Karpas-422 (cell line): ENCODE data around the gene RNPS1. TPM values are rescaled to one million over a fixed set of nuclear protein-coding genes. Genes with fewer than 3 reads are reported as not detected.

Experiments
- DNase-seq: peaks from one replicate; pipeline ENCODE4 v3.0.0-alpha.2; 2015
- H2AFZ ChIP-seq: fragments of 200-600 bp; sonication (generic); 2 replicates; pipeline ENCODE4 v1.6.1; 2014; ENCODE audit warnings: antibody characterized with exemption, low read length, mixed read lengths
- H3K27ac ChIP-seq: fragments of 200-600 bp; sonication (generic); 2 replicates; pipeline ENCODE4 v1.5.1; 2014; ENCODE audit warnings: mild to moderate bottlenecking, low read length, moderate library complexity
- H3K27me3 ChIP-seq: fragments of 200-600 bp; sonication (generic); 2 replicates; pipeline ENCODE4 v1.6.1; 2014; ENCODE audit warnings: low read length, mixed read lengths
- H3K36me3 ChIP-seq: fragments of 200-600 bp; sonication (generic); 2 replicates; pipeline ENCODE4 v1.6.1; 2014; ENCODE audit warnings: low read length, mixed read lengths; ENCODE audit not compliant: insufficient read depth
- H3K4me1 ChIP-seq: fragments of 200-600 bp; sonication (generic); 2 replicates; pipeline ENCODE4 v1.6.1; 2014; ENCODE audit warnings: mild to moderate bottlenecking, low read length, mixed read lengths
- H3K4me2 ChIP-seq: fragments of 200-600 bp; sonication (generic); 2 replicates; pipeline ENCODE4 v1.6.1; 2014; ENCODE audit warnings: low read length, low read depth, mild to moderate bottlenecking; ENCODE audit not compliant: poor library complexity, severe bottlenecking
- H3K4me3 ChIP-seq: fragments of 200-600 bp; sonication (generic); 2 replicates; pipeline ENCODE4 v1.5.1; 2014; ENCODE audit warnings: mild to moderate bottlenecking, antibody characterized with exemption, low read length, mixed read lengths
- H3K79me2 ChIP-seq: fragments of 200-600 bp; sonication (generic); 2 replicates; pipeline ENCODE4 v1.6.1; 2014; ENCODE audit warnings: mild to moderate bottlenecking, low read length, mixed read lengths
- H3K9ac ChIP-seq: fragments of 200-600 bp; sonication (generic); 2 replicates; pipeline ENCODE4 v1.6.0; 2014; ENCODE audit warnings: low read length
- H3K9me2 ChIP-seq: fragments of 200-600 bp; sonication (generic), shearing (Covaris generic); replicated peaks from 2 replicates; pipeline ENCODE4 v1.6.0; 2014; ENCODE audit warnings: mild to moderate bottlenecking, low read length, moderate library complexity; ENCODE audit not compliant: insufficient read depth
- H3K9me3 ChIP-seq: fragments of 300-700, 200-600 bp; sonication (generic); 2 replicates; pipeline ENCODE4 v1.6.1; 2014; ENCODE audit warnings: low read length, mixed read lengths
- H4K20me1 ChIP-seq: fragments of 200-600 bp; sonication (generic); 2 replicates; pipeline ENCODE4 v1.6.1; 2014; ENCODE audit warnings: mild to moderate bottlenecking, antibody characterized with exemption, low read length, low read depth; ENCODE audit not compliant: insufficient read depth
- total RNA-seq: library from RNA; depleted of rRNA; stranded (reverse); fragments of >200 nt; shearing (Covaris generic); gene quantifications from 2 replicates; pipeline ENCODE4 v1.2.3, GENCODE V29; 2014; ENCODE audit warnings: low replicate concordance

RNPS1 gene
- total RNA-seq, 1 experiment from 2014 or later = 125 TPM

GRCh38 chr16:2226245-2226793 is 41.6 kb downstream of the RNPS1 start:
- H3K4me1 ChIP-seq = peaks cover 9% of the 10 kb centered on the region
- no peak for DNase-seq
- no peaks in the 10 kb centered on the region for H3K9me2 ChIP-seq
- peaks cover 21% of the 10 kb centered on the region; the same call in 1 of the 2 replicates for H4K20me1 ChIP-seq
- H3K27ac ChIP-seq = no peak overlapping the region
- H3K27me3 ChIP-seq = no peaks in the 10 kb centered on the region
- H2AFZ ChIP-seq = no peak overlapping the region
- no peaks in the 10 kb centered on the region for H3K36me3 ChIP-seq
- peaks cover 46% of the 10 kb centered on the region for H3K79me2 ChIP-seq
- no peak overlapping the region for H3K4me2 ChIP-seq
- H3K9ac ChIP-seq = no peak overlapping the region
- no peaks in the 10 kb centered on the region for H3K9me3 ChIP-seq
- H3K4me3 ChIP-seq = no peak overlapping the region

GRCh38 chr16:2223942-2224486 is 43.9 kb downstream of the RNPS1 start:
- Histone ChIP-seq H3K4me3 (peak overlapping the region; percentile 99), H2AFZ (no peak overlapping the region)

GRCh38 chr16:2223221-2223941 is 44.5 kb downstream of the RNPS1 start, which contains the start of gene E4F1:
TSS of gene E4F1 (plus strand) at chr16:2223591. CDS start at chr16:2223614, 23 bp downstream.
- peak; percentile 100 for DNase-seq
- peaks cover 46% of the 10 kb centered on the region for H3K79me2 ChIP-seq
- no peak within 1 kb of the TSS for H2AFZ ChIP-seq
- peak within 1 kb of the TSS; percentile 96 for H3K9ac ChIP-seq
- no peaks in the 10 kb centered on the region for H3K36me3 ChIP-seq
- H3K27ac ChIP-seq = peak within 1 kb of the TSS; percentile 79
- H3K27me3 ChIP-seq = no peaks in the 10 kb centered on the region
- peak within 1 kb of the TSS; percentile 99 for H3K4me3 ChIP-seq
- peaks cover 9% of the 10 kb centered on the region for H3K4me1 ChIP-seq
- peak within 1 kb of the TSS; percentile 93 for H3K4me2 ChIP-seq
- H3K9me3 ChIP-seq = no peaks in the 10 kb centered on the region
- no peaks in the 10 kb centered on the region for H3K9me2 ChIP-seq
- peaks cover 19% of the 10 kb centered on the region; the same call in 1 of the 2 replicates for H4K20me1 ChIP-seq

More at GRCh38 chr16:2223942-2224486, 43.9 kb downstream of the RNPS1 start:
- Histone ChIP-seq H3K9me3 (no peaks in the 10 kb centered on the region), H3K27me3 (no peaks in the 10 kb centered on the region), H3K27ac (peak overlapping the region; percentile 79), H3K9ac (peak overlapping the region; percentile 96), H3K79me2 (peaks cover 46% of the 10 kb centered on the region), H3K36me3 (no peaks in the 10 kb centered on the region), H4K20me1 (peaks cover 21% of the 10 kb centered on the region; the same call in 1 of the 2 replicates), H3K4me1 (peaks cover 9% of the 10 kb centered on the region), H3K9me2 (no peaks in the 10 kb centered on the region), H3K4me2 (peak overlapping the region; percentile 93)
- peak; percentile 75 for DNase-seq

GRCh38 chr16:2216330-2216729 is 51.6 kb downstream of the RNPS1 start:
- Histone ChIP-seq H3K9ac (no peak overlapping the region), H3K79me2 (peaks cover 34% of the 10 kb centered on the region), H2AFZ (no peak overlapping the region), H3K27ac (no peak overlapping the region), H4K20me1 (peaks cover 16% of the 10 kb centered on the region; the same call in 1 of the 2 replicates), H3K4me3 (peak overlapping the region; percentile 32; the same call in 1 of the 2 replicates), H3K9me2 (no peaks in the 10 kb centered on the region), H3K9me3 (no peaks in the 10 kb centered on the region), H3K27me3 (no peaks in the 10 kb centered on the region), H3K4me1 (peaks cover 28% of the 10 kb centered on the region), H3K4me2 (peak overlapping the region; percentile 30), H3K36me3 (no peaks in the 10 kb centered on the region)
- no peak for DNase-seq

- Histone ChIP-seq H4K20me1 (peaks cover 16% of the 10 kb centered on the region; the same call in 1 of the 2 replicates), H3K9ac (peak within 1 kb of the TSS; percentile 96), H3K4me1 (peaks cover 28% of the 10 kb centered on the region), H3K36me3 (no peaks in the 10 kb centered on the region), H3K27me3 (no peaks in the 10 kb centered on the region), H3K4me2 (peak within 1 kb of the TSS; percentile 93), H3K4me3 (peak within 1 kb of the TSS; percentile 83), H3K9me2 (no peaks in the 10 kb centered on the region), H2AFZ (no peak within 1 kb of the TSS), H3K79me2 (peaks cover 34% of the 10 kb centered on the region), H3K9me3 (no peaks in the 10 kb centered on the region), H3K27ac (peak within 1 kb of the TSS; percentile 87)
- no peak for DNase-seq
These were observed 53.3 kb downstream of the RNPS1 start, which contains the start of gene PGP for GRCh38 chr16:2214719-2214968. TSS of gene PGP (minus strand) at chr16:2214840. CDS start at chr16:2214777, 63 bp downstream.

- H3K9ac ChIP-seq = peak overlapping the region; percentile 96
- peak; percentile 66 for DNase-seq
These were observed 53.9 kb downstream of the RNPS1 start for GRCh38 chr16:2213817-2214718.

GRCh38 chr16:2212362-2213324 is 55.3 kb downstream of the RNPS1 start:
- Histone ChIP-seq H3K4me2 (peak overlapping the region; percentile 81), H3K9ac (peak overlapping the region; percentile 96), H2AFZ (no peak overlapping the region), H3K27ac (peak overlapping the region; percentile 67), H3K9me2 (no peaks in the 10 kb centered on the region), H3K27me3 (no peaks in the 10 kb centered on the region), H3K4me3 (peak overlapping the region; percentile 81), H4K20me1 (peaks cover 16% of the 10 kb centered on the region; the same call in 1 of the 2 replicates), H3K4me1 (peaks cover 32% of the 10 kb centered on the region), H3K79me2 (peaks cover 41% of the 10 kb centered on the region), H3K9me3 (no peaks in the 10 kb centered on the region), H3K36me3 (no peaks in the 10 kb centered on the region)
- DNase-seq = peak; percentile 71

More at GRCh38 chr16:2213817-2214718, 53.9 kb downstream of the RNPS1 start:
- H2AFZ ChIP-seq = no peak overlapping the region
- H3K9me2 ChIP-seq = no peaks in the 10 kb centered on the region
- H3K4me1 ChIP-seq = peaks cover 28% of the 10 kb centered on the region
- H3K9me3 ChIP-seq = no peaks in the 10 kb centered on the region
- H3K4me3 ChIP-seq = peak overlapping the region; percentile 81
- peaks cover 16% of the 10 kb centered on the region; the same call in 1 of the 2 replicates for H4K20me1 ChIP-seq
- peak overlapping the region; percentile 68 for H3K27ac ChIP-seq
- H3K79me2 ChIP-seq = peaks cover 34% of the 10 kb centered on the region
- no peaks in the 10 kb centered on the region for H3K27me3 ChIP-seq
- H3K4me2 ChIP-seq = peak overlapping the region; percentile 81
- no peaks in the 10 kb centered on the region for H3K36me3 ChIP-seq
